WTC11 (cell line): ENCODE measurements around the gene ITPR2.

Source experiments
- ATF1 ChIP-seq: sonication (generic); formaldehyde crosslinking; IDR thresholded peaks from 2 replicates; pipeline ENCODE4 v1.8.1; 2023; ENCODE audit warnings: mild to moderate bottlenecking, moderate library complexity, missing genetic modification reagents
- CREB1 ChIP-seq: sonication (generic); formaldehyde crosslinking; IDR thresholded peaks from 2 replicates; pipeline ENCODE4 v1.8.0; 2023; ENCODE audit warnings: mild to moderate bottlenecking, missing genetic modification reagents
- CTCF ChIP-seq: fragments of 200-600 bp; IDR thresholded peaks from 2 replicates; pipeline ENCODE4 v1.8.0; 2022; ENCODE audit warnings: antibody characterized with exemption
- FOXP4 ChIP-seq: sonication (generic); formaldehyde crosslinking; IDR thresholded peaks from 2 replicates; pipeline ENCODE4 v1.8.0; 2022; ENCODE audit warnings: mild to moderate bottlenecking, missing genetic modification reagents
- JUN ChIP-seq: sonication (generic); formaldehyde crosslinking; IDR thresholded peaks from 2 replicates; pipeline ENCODE4 v1.8.0; 2023; ENCODE audit warnings: mild to moderate bottlenecking, missing genetic modification reagents
- KAT7 ChIP-seq: sonication (generic); formaldehyde crosslinking; IDR thresholded peaks from 2 replicates; pipeline ENCODE4 v1.8.1; 2023; ENCODE audit warnings: missing genetic modification reagents, mild to moderate bottlenecking, borderline replicate concordance
- NFE2L1 ChIP-seq: sonication (generic); formaldehyde crosslinking; IDR thresholded peaks from 2 replicates; pipeline ENCODE4 v1.8.1; 2023; ENCODE audit warnings: missing genetic modification reagents
- TCF7 ChIP-seq: sonication (generic); formaldehyde crosslinking; IDR thresholded peaks from 2 replicates; pipeline ENCODE4 v1.8.0; 2022; ENCODE audit warnings: mild to moderate bottlenecking, low read depth, missing genetic modification reagents, moderate library complexity
- ZBTB21 ChIP-seq: sonication (generic); formaldehyde crosslinking; IDR thresholded peaks from 2 replicates; pipeline ENCODE4 v1.8.1; 2023; ENCODE audit warnings: mild to moderate bottlenecking, missing genetic modification reagents, borderline replicate concordance

DNA sequence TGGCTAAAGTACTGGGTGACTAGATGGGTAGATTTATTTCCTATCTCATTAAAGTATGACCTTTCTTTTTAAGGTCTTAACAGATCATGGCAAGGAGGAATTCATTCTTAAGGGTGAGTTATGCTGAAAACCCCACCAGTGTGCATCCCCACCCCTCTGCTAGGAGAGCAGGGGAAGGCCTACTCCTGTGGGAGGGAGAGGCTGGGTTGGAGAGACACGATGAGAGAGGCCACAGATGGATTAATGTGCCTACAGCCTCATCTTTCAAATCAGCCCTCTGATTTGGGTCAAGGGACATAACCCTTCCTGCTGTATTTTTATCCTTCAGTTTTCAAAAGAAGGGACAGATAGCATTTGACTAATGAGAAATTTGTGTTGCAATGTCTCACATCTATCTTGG is 452.1 kb downstream of the ITPR2 start:
- no peak for TF ChIP-seq CTCF
- TF ChIP-seq NFE2L1 (CRISPR knock-in tag): no peak
- TF ChIP-seq FOXP4 (CRISPR knock-in tag): no peak
- no peak for TF ChIP-seq JUN (CRISPR knock-in tag)
- TF ChIP-seq TCF7 (CRISPR knock-in tag): no peak
- no peak for TF ChIP-seq KAT7
- no peak for TF ChIP-seq CREB1
- TF ChIP-seq ZBTB21 (CRISPR knock-in tag): no peak
- TF ChIP-seq ATF1: no peak
